K562 (cell line): Measurements from ENCODE around the gene EIF4G1. TPM values are rescaled to one million over a fixed set of nuclear protein-coding genes. Genes with fewer than 3 reads are reported as not detected.

ENCODE experiments used
- ATAC-seq: fragments of 200-7000 bp; cut with Tn5 transposase; 3 replicates; pipeline ENCODE4 v1.9.1; 2020; ENCODE audit warnings: moderate library complexity
- BruUV-seq: library from RNA; stranded (reverse); fragments of 400-500 nt; replicated peaks from 2 replicates; lab custom pipeline; 2021; lab: Mats Ljungman, UMichigan
- CTCF ChIA-PET: fragments of 300-600 bp; formaldehyde crosslinking; extraction: SDS; loops from one replicate; lab custom pipeline; 2021; ENCODE audit warnings: low intra/inter-chr PET ratio; lab: Yijun Ruan, JAX
- POLR2A ChIA-PET: fragments of 300-600, 350-650 bp; sonication (Branson Sonifier 250); formaldehyde crosslinking; extraction: SDS; loops from one replicate; lab custom pipeline; 2021; ENCODE audit warnings: antibody characterized with exemption, inconsistent platforms; lab: Yijun Ruan, JAX
- DNase-seq, 4 experiments: peaks; one replicate each; pipeline versions ENCODE4 v3.0.0 to v3.0.0-alpha.2; 2011 to 2018; ENCODE audit warnings: low spot score in 3 of 4, mixed read lengths in 3 of 4; ENCODE audit errors: extremely low read depth in 1 of 4
- FAIRE-seq: peaks from 2 replicates; lab custom pipeline; 2011; peaks lifted over from hg19 to GRCh38; lab: Jason Lieb, UNC
- H2AFZ ChIP-seq: 2 replicates; pipeline ENCODE4 v1.6.0; 2011; ENCODE audit warnings: low read depth, low read length, control low read depth, inconsistent platforms
- H3K27ac ChIP-seq: fragments of 200-600 bp; 3 replicates; pipeline ENCODE4 v1.8.0; 2011; ENCODE audit warnings: low read depth, mild to moderate bottlenecking, control low read depth, inconsistent platforms, low read length, moderate library complexity, mixed read lengths; ENCODE audit errors: extremely low read depth
- H3K27me3 ChIP-seq, 2 experiments: fragments of 300-600 bp in 1 of 2; 2 replicates in 1 of 2; 3 replicates in 1 of 2; pipeline versions ENCODE4 v1.6.0 to v1.8.0; 2011; ENCODE audit warnings: inconsistent platforms in 2 of 2, low read length in 2 of 2, mild to moderate bottlenecking in 1 of 2, mixed read lengths in 1 of 2, moderate library complexity in 1 of 2; ENCODE audit not compliant: control insufficient read depth in 2 of 2, insufficient read depth in 2 of 2
- H3K36me3 ChIP-seq: fragments of 300-600 bp; 3 replicates; pipeline ENCODE4 v1.8.0; 2011; ENCODE audit warnings: mild to moderate bottlenecking, low read length, inconsistent platforms; ENCODE audit not compliant: control insufficient read depth, insufficient read depth
- H3K4me1 ChIP-seq, 2 experiments: fragments of 200-600 bp in 1 of 2; replicated peaks in 1 of 2; 2 replicates in 1 of 2; 3 replicates in 1 of 2; pipeline versions ENCODE4 v1.5.1 to v1.8.0; 2011; ENCODE audit warnings: inconsistent platforms in 2 of 2, low read length in 2 of 2, mild to moderate bottlenecking in 1 of 2, mixed read lengths in 1 of 2, moderate library complexity in 1 of 2; ENCODE audit not compliant: control insufficient read depth in 2 of 2, insufficient read depth in 2 of 2
- H3K4me2 ChIP-seq: 2 replicates; pipeline ENCODE4 v1.6.1; 2011; ENCODE audit warnings: low read length, control low read depth, inconsistent platforms, mixed read lengths; ENCODE audit not compliant: insufficient read depth
- H3K4me3 ChIP-seq: fragments of 200-600 bp; sonication (generic), shearing (Covaris generic); 2 replicates; pipeline ENCODE4 v1.5.1; 2016; ENCODE audit warnings: control low read depth, inconsistent platforms
- H3K79me2 ChIP-seq: fragments of 200-600 bp; 3 replicates; pipeline ENCODE4 v1.8.0; 2011; ENCODE audit warnings: low read length, inconsistent platforms; ENCODE audit not compliant: control insufficient read depth, insufficient read depth
- H3K9ac ChIP-seq, 2 experiments: 2 replicates each; pipeline versions ENCODE4 v1.6.0 to v1.6.1; 2011; ENCODE audit warnings: low read depth in 2 of 2, low read length in 2 of 2, control low read depth in 1 of 2, inconsistent platforms in 1 of 2, mild to moderate bottlenecking in 1 of 2, mixed read lengths in 1 of 2; ENCODE audit not compliant: insufficient read depth in 1 of 2
- H3K9me1 ChIP-seq: one replicate; pipeline ENCODE4 v1.6.0; 2011; ENCODE audit warnings: inconsistent platforms, mild to moderate bottlenecking, low read length, moderate library complexity; ENCODE audit not compliant: control insufficient read depth, insufficient read depth
- H3K9me3 ChIP-seq: replicated peaks from 2 replicates; pipeline ENCODE4 v1.5.1; 2011; ENCODE audit warnings: low read depth, low read length, inconsistent platforms; ENCODE audit not compliant: control insufficient read depth, insufficient read depth
- H4K20me1 ChIP-seq: replicated peaks from 2 replicates; pipeline ENCODE4 v1.6.1; 2011; ENCODE audit warnings: low read length, inconsistent platforms, mixed read lengths; ENCODE audit not compliant: control insufficient read depth, insufficient read depth
- FOS ChIP-seq: IDR thresholded peaks from 3 replicates; pipeline ENCODE4 v1.6.1; 2011; ENCODE audit not compliant: insufficient read length; ENCODE audit errors: extremely low read depth
- ILK ChIP-seq: fragments of 450-650 bp; IDR thresholded peaks from 2 replicates; pipeline ENCODE4 v1.6.1; 2016; ENCODE audit warnings: missing genetic modification characterization, low read depth, mild to moderate bottlenecking, missing compliant biosample characterization, moderate library complexity, borderline replicate concordance
- NFYB ChIP-seq: IDR thresholded peaks from 2 replicates; pipeline ENCODE4 v1.6.1; 2011; ENCODE audit warnings: mild to moderate bottlenecking, moderate library complexity; ENCODE audit not compliant: insufficient read length; ENCODE audit errors: extremely low read depth
- POLR2G ChIP-seq: fragments of 200-400 bp; formaldehyde crosslinking; IDR thresholded peaks from 2 replicates; pipeline ENCODE4 v1.6.1; 2017; ENCODE audit warnings: low read depth, mild to moderate bottlenecking, antibody characterized with exemption, low read length, moderate library complexity
- RAD21 ChIP-seq, 2 experiments: fragments of 250-450 bp in 1 of 2; fragments of 450-650 bp in 1 of 2; sonication (Bioruptor Pico) in 1 of 2; formaldehyde crosslinking in 1 of 2; IDR thresholded peaks in 1 of 2; conservative IDR thresholded peaks in 1 of 2; 2 replicates each; pipeline versions ENCODE4 v1.4.0 to v1.8.0; 2020 to 2022; ENCODE audit warnings: mild to moderate bottlenecking in 2 of 2, moderate library complexity in 1 of 2
- SMAD1 ChIP-seq: fragments of 150-350 bp; IDR thresholded peaks from 2 replicates; pipeline ENCODE4 v1.6.1; 2014; ENCODE audit warnings: low read length, low read depth; ENCODE audit not compliant: partially characterized antibody
- ZNF224 ChIP-seq: sonication (generic); formaldehyde crosslinking; IDR thresholded peaks from 2 replicates; pipeline ENCODE4 v1.8.0; 2022; ENCODE audit warnings: mild to moderate bottlenecking, missing genetic modification reagents
- WGBS: fragments of 100-300 bp; shearing (Covaris generic); methylation state at CpG from one replicate; pipeline ENCODE4 v1.1.6; 2016; ENCODE audit warnings: low coverage, mixed read lengths; ENCODE audit not compliant: insufficient coverage; ENCODE audit errors: missing lambda C conversion rate; 5-methylcytosine and 5-hydroxymethylcytosine counted together
- in situ Hi-C: fragments of 300-500 bp; cut with MboI; formaldehyde crosslinking; loops from 4 replicates; pipeline ENCODE4 v1.15.0; 2018; ENCODE audit warnings: inconsistent platforms, mixed read lengths
- intact Hi-C: fragments of 100-400 bp; cut with micrococcal nuclease; formaldehyde crosslinking; loops from 2 replicates; pipeline ENCODE4 v1.14.2; 2022
- polyA plus RNA-seq, 8 experiments: library from polyadenylated mRNA; depleted of rRNA in 4 of 8; stranded (reverse) in 5 of 8; unstranded in 3 of 8; fragments of >200 nt; fragmentation: Nextera tagmentation in 2 of 8; fragmentation: Illumina TruSeq in 1 of 8; extraction: Ambion mirVana in 2 of 8; extraction: Trizol in 1 of 8; gene quantifications; 2 replicates each; pipeline versions ENCODE4 v1.2.1 to v1.2.3, GENCODE V29; 2011 to 2014; ENCODE audit warnings: inconsistent platforms in 1 of 8, missing spikeins in 1 of 8
- total RNA-seq, 7 experiments: library from RNA; depleted of rRNA in 6 of 7; stranded (reverse); fragments of >200 nt in 6 of 7; fragmentation: Illumina TruSeq in 2 of 7; extraction: Trizol in 2 of 7; gene quantifications; 2 replicates each; pipeline versions ENCODE4 v1.2.1 to v1.2.3, GENCODE V29; 2011 to 2021; ENCODE audit warnings: low replicate concordance in 1 of 7
- TF ChIP-seq, protein P1 (sequence below): sonication (generic); formaldehyde crosslinking; IDR thresholded peaks from 2 replicates; pipeline ENCODE4 v1.8.0; 2022; ENCODE audit warnings: mild to moderate bottlenecking, missing genetic modification reagents, borderline replicate concordance
- TF ChIP-seq, protein P2 (sequence below), 2 experiments: fragments of 250-450 bp in 1 of 2; fragments of 450-650 bp in 1 of 2; sonication (Bioruptor Pico) in 1 of 2; IDR thresholded peaks; 2 replicates each; pipeline versions ENCODE4 v1.6.1 to v1.8.0; 2016 to 2021; ENCODE audit warnings: mild to moderate bottlenecking in 2 of 2, moderate library complexity in 2 of 2, missing compliant biosample characterization in 1 of 2, missing genetic modification characterization in 1 of 2
- TF ChIP-seq, protein P3 (sequence below): fragments of 200-800 bp; sonication (Bioruptor generic); IDR thresholded peaks from 2 replicates; pipeline ENCODE4 v1.6.1; 2016; ENCODE audit warnings: missing genetic modification characterization, missing compliant biosample characterization

The EIF4G1 gene
- total and polyA plus RNA-seq, 9 of the 15 experiments (the other 6 are each of a cell fraction or from before 2014, with no cell fraction given) = 4.6 to 505 (median 155) TPM

DNA sequence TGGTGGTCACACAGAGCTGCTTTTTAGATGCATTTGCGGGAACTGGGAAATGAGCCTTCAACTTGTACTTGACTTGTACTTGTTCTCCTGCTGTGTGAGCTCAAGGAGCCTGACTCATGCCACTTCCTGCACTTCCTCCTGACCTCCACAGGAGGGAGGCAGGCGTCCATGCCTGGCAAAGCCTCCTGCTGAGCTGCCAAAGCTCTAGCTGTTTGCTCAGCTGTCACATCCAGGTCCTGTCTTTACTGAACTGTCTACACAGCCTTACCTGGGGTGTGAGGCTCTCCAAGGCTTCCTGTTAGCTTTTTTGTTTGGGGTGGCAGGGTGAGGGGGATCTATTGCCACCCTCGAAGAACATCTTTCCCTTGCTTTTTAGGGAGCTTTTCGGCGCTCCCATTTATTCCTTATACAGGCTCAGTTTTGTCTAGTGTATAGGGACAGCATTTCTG, 57.2 kb downstream of the EIF4G1 start (continued):
- TF ChIP-seq, protein P1, sequence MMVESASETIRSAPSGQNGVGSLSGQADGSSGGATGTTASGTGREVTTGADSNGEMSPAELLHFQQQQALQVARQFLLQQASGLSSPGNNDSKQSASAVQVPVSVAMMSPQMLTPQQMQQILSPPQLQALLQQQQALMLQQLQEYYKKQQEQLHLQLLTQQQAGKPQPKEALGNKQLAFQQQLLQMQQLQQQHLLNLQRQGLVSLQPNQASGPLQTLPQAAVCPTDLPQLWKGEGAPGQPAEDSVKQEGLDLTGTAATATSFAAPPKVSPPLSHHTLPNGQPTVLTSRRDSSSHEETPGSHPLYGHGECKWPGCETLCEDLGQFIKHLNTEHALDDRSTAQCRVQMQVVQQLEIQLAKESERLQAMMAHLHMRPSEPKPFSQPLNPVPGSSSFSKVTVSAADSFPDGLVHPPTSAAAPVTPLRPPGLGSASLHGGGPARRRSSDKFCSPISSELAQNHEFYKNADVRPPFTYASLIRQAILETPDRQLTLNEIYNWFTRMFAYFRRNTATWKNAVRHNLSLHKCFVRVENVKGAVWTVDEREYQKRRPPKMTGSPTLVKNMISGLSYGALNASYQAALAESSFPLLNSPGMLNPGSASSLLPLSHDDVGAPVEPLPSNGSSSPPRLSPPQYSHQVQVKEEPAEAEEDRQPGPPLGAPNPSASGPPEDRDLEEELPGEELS (CRISPR knock-in tag) = no peak

DNA sequence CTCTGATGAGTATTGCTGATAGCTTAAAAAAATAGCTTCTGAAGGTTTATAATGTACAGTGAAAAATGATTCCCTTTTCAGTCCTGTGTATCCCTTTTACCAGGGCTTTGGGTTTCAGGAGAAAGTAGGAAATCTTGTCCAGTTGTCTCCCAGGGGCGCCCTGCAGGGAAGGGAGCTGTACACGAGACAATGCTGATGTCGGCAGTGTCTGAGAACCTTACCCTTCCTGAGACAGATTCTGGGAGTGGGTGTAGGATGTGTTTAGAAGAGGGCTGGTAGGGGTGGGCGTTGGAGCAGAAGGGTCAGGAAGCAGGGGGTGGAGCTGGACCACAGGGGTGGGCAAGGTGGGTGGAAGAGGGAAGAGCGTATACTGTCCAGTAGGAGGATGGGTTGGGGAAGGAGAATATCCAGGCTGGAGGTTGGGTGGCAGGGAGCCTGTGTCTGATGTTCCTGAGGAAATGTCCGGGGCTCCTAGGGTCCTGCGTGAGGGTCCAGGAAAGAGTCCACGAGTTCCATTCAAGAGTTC, 58.0 kb downstream of the EIF4G1 start:
- FAIRE-seq (no peak), ATAC-seq (no peak), DNase-seq (no peak)
- Histone ChIP-seq H3K79me2 (no peaks in the 10 kb centered on the region), H3K36me3 (peaks cover 25% of the 10 kb centered on the region), H3K4me1 (no peaks in the 10 kb centered on the region; a peak in 1 of 5 replicates), H3K4me2 (no peak overlapping the region), H3K9me3 (no peaks in the 10 kb centered on the region), H3K27ac (no peak overlapping the region), H2AFZ (no peak overlapping the region), H3K9me1 (no peaks in the 10 kb centered on the region), H3K9ac (no peak overlapping the region), H4K20me1 (0 out of 2 replicates have a peak, but pooled peaks cover 7% of the 10 kb centered on the region), H3K27me3 (peaks cover 2 to 4% of the 10 kb centered on the region in 2 experiments; a peak in 3 of 5 replicates), H3K4me3 (no peak overlapping the region)
- TF ChIP-seq POLR2G (no peak), RAD21 (CRISPR knock-in tag; conservative IDR thresholded peaks at IDR 0.05 in 1 of 2, IDR thresholded peaks at IDR 0.05 in 1 of 2) (no peak), ILK (tag) (no peak), SMAD1 (no peak), NFYB (no peak), ZNF224 (CRISPR knock-in tag) (no peak), FOS (no peak)
- TF ChIP-seq, protein P2, sequence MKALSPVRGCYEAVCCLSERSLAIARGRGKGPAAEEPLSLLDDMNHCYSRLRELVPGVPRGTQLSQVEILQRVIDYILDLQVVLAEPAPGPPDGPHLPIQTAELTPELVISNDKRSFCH (CRISPR knock-in tag; IDR thresholded peaks at IDR 0.05) = no peak
- TF ChIP-seq, protein P2 (tag; IDR thresholded peaks at IDR 0.05) = no peak
- TF ChIP-seq, protein P3, sequence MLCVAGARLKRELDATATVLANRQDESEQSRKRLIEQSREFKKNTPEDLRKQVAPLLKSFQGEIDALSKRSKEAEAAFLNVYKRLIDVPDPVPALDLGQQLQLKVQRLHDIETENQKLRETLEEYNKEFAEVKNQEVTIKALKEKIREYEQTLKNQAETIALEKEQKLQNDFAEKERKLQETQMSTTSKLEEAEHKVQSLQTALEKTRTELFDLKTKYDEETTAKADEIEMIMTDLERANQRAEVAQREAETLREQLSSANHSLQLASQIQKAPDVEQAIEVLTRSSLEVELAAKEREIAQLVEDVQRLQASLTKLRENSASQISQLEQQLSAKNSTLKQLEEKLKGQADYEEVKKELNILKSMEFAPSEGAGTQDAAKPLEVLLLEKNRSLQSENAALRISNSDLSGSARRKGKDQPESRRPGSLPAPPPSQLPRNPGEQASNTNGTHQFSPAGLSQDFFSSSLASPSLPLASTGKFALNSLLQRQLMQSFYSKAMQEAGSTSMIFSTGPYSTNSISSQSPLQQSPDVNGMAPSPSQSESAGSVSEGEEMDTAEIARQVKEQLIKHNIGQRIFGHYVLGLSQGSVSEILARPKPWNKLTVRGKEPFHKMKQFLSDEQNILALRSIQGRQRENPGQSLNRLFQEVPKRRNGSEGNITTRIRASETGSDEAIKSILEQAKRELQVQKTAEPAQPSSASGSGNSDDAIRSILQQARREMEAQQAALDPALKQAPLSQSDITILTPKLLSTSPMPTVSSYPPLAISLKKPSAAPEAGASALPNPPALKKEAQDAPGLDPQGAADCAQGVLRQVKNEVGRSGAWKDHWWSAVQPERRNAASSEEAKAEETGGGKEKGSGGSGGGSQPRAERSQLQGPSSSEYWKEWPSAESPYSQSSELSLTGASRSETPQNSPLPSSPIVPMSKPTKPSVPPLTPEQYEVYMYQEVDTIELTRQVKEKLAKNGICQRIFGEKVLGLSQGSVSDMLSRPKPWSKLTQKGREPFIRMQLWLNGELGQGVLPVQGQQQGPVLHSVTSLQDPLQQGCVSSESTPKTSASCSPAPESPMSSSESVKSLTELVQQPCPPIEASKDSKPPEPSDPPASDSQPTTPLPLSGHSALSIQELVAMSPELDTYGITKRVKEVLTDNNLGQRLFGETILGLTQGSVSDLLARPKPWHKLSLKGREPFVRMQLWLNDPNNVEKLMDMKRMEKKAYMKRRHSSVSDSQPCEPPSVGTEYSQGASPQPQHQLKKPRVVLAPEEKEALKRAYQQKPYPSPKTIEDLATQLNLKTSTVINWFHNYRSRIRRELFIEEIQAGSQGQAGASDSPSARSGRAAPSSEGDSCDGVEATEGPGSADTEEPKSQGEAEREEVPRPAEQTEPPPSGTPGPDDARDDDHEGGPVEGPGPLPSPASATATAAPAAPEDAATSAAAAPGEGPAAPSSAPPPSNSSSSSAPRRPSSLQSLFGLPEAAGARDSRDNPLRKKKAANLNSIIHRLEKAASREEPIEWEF (CRISPR knock-in tag) = no peak
- no TSS peak for BruUV-seq
- 39% methylated on average over 8 of the region's 8 CpGs for WGBS
- intact Hi-C loops = loop anchor here (10.0 kb wide), 1 partner anchor 402 kb away; no protein-coding TSS in a partner anchor
- in situ Hi-C loops = loop anchor here (5.0 kb wide), 2 partner anchors 45 to 95 kb away; no protein-coding TSS in a partner anchor
- ChIA-PET CTCF (interaction anchor here (0.6 to 2.2 kb wide), 5 partner anchors 83 to 171 kb away, joined by 3 to 26 read pairs (median 7); no protein-coding TSS in a partner anchor), POLR2A (interaction anchor here (0.7 to 4.1 kb wide), 12 partner anchors 9 to 533 kb away, joined by 3 to 35 read pairs (median 4); no protein-coding TSS in a partner anchor)
